ENCODE measurements around the gene ERICH2. TPM values are rescaled to one million over a fixed set of nuclear protein-coding genes. Genes with fewer than 3 reads are reported as not detected.

Gene ERICH2
- total RNA-seq, 1 experiment from 2014 or later = 2.4 TPM

DNA sequence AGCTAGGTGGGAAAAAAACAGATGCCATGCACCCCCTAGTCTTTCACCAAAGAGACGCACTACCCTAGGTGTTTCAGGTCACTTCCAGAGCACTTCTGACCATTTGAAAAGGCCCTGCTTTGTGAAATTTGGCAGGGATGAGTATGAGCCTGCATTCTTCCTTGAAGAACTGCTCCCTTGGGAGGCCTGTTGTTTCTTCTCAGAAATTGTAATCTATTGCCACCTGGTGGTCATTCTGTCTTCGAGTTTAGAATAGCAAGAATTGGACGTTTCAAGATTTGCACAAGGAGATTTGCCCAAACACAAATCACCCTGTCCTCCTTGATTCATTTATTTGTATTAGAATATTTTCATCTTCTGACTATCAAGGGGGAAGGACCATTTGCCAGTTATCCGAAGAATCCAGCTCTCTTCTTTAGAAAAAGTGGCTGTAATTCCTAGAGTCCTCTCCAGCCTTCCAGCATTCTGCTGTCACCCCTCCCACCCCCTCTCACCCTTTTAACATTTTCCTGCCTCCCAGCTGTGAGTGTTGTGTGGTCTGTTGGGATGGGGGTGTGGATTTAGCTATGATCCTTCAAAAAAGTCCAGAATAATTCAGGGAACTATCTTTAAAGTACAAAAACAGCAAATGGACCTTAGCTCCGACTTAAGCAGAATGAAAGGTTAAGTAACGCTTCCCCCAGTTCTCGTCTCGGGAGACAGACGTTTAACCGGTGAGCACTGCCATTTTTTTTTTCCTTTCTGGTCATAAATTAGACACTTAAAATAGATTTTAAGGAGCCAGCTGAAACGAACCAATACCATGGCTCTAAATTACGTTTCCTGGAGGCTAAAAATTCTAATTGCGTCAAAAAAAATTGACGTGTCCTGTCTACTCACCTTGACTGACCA lies 42.8 kb downstream of the ERICH2 start:
- TF ChIP-seq CEBPB (IDR thresholded peaks at IDR 0.05; ENCODE audit: low read depth) = no peak
- TF ChIP-seq, protein P1, sequence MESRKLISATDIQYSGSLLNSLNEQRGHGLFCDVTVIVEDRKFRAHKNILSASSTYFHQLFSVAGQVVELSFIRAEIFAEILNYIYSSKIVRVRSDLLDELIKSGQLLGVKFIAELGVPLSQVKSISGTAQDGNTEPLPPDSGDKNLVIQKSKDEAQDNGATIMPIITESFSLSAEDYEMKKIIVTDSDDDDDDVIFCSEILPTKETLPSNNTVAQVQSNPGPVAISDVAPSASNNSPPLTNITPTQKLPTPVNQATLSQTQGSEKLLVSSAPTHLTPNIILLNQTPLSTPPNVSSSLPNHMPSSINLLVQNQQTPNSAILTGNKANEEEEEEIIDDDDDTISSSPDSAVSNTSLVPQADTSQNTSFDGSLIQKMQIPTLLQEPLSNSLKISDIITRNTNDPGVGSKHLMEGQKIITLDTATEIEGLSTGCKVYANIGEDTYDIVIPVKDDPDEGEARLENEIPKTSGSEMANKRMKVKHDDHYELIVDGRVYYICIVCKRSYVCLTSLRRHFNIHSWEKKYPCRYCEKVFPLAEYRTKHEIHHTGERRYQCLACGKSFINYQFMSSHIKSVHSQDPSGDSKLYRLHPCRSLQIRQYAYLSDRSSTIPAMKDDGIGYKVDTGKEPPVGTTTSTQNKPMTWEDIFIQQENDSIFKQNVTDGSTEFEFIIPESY (IDR thresholded peaks at IDR 0.05; ENCODE audit: extremely low read depth, insufficient replicate concordance, low read length) = no peak
- peak; percentile 94 for TF ChIP-seq RAD21 (IDR thresholded peaks at IDR 0.05; ENCODE audit: low read depth)
- TF ChIP-seq, protein P2, sequence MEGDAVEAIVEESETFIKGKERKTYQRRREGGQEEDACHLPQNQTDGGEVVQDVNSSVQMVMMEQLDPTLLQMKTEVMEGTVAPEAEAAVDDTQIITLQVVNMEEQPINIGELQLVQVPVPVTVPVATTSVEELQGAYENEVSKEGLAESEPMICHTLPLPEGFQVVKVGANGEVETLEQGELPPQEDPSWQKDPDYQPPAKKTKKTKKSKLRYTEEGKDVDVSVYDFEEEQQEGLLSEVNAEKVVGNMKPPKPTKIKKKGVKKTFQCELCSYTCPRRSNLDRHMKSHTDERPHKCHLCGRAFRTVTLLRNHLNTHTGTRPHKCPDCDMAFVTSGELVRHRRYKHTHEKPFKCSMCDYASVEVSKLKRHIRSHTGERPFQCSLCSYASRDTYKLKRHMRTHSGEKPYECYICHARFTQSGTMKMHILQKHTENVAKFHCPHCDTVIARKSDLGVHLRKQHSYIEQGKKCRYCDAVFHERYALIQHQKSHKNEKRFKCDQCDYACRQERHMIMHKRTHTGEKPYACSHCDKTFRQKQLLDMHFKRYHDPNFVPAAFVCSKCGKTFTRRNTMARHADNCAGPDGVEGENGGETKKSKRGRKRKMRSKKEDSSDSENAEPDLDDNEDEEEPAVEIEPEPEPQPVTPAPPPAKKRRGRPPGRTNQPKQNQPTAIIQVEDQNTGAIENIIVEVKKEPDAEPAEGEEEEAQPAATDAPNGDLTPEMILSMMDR (IDR thresholded peaks at IDR 0.05 in 2 of 3, conservative IDR thresholded peaks at IDR 0.05 in 1 of 3; ENCODE audit: borderline replicate concordance in 1 of 3, insufficient read depth in 1 of 3, low read depth in 2 of 3, low read length in 2 of 3) = peak; percentile 55 to 90 (median 78)
- intact Hi-C loops (cut with micrococcal nuclease) = loop anchor here (1.0 to 2.0 kb wide), 7 partner anchors 351 to 1360 kb away; no protein-coding TSS in a partner anchor
- CTCF ChIA-PET = interaction anchor here (0.8 to 6.1 kb wide), 10 partner anchors 162 to 1361 kb away, joined by 3 to 87 read pairs (median 4); no protein-coding TSS in a partner anchor
- Histone ChIP-seq H3K79me2 (ENCODE audit: insufficient read depth, low read length) (no peaks in the 10 kb centered on the region), H3K27ac (ENCODE audit: low read depth, low read length) (no peak overlapping the region), H3K9ac (ENCODE audit: low read length) (no peak overlapping the region), H4K20me1 (ENCODE audit: insufficient read depth) (no peaks in the 10 kb centered on the region), H3K9me3 (ENCODE audit: control insufficient read depth in 1 of 2, insufficient read depth in 1 of 2, low read depth in 1 of 2, low read length in 2 of 2) (no peaks in the 10 kb centered on the region), H3K4me1 (ENCODE audit: control insufficient read depth in 1 of 2, insufficient read depth in 2 of 2, low read length in 2 of 2) (peaks cover 3 to 22% of the 10 kb centered on the region in 2 experiments; a peak in 3 of 4 replicates), H3K9me2 (ENCODE audit: insufficient read depth) (no peaks in the 10 kb centered on the region), H3K27me3 (ENCODE audit: insufficient read depth, low read length) (no peaks in the 10 kb centered on the region), H3K36me3 (ENCODE audit: control insufficient read depth in 1 of 2, insufficient read depth in 2 of 2, low read length in 2 of 2) (no peaks in the 10 kb centered on the region), H3K4me2 (ENCODE audit: low read length) (no peak overlapping the region), H2AFZ (ENCODE audit: low read depth, low read length, poor library complexity, severe bottlenecking) (no peak overlapping the region), H3K4me3 (replicated peaks in 1 of 2; ENCODE audit: low read depth in 1 of 2, low read length in 2 of 2) (no peak overlapping the region)
- POLR2A ChIA-PET = no interaction called here
- BruUV-seq (replicated peaks) = no TSS peak
- no peak for ATAC-seq
- peak; percentile 80 for DNase-seq (ENCODE audit: low read depth, low spot score)
- RAD21 ChIA-PET (ENCODE audit: low non-redundant PET in 1 of 2, low total read pairs in 2 of 2, uncharacterized antibody in 2 of 2, unreplicated experiment in 2 of 2) = interaction anchor here in 1 of 2 experiments (1.0 kb wide), 1 partner anchor 443 kb away, joined by 4 read pairs; no protein-coding TSS in a partner anchor
